ENCODE measurements around the gene TRPM3. TPM values are rescaled to one million over a fixed set of nuclear protein-coding genes. Genes with fewer than 3 reads are reported as not detected.

The TRPM3 gene
- total and polyA plus RNA-seq, 4 experiments from 2014 or later, result not detected

DNA sequence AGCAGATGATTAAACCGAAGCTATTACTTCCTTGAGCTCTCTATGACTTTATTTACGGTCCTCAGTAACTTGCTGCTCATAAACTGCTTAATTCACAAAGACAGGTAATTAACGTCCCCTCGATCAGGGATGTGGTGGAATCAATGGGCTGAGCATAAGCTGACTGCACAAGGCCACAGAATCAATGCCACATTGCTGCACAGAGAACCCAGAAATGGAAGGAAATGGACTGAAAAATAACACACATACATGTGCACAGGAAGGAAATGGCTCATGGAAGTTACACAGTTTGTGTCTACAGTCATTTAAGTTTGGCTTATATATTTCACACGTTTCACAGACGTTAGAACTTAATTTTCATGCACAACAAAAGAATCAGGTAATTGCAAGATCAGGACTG lies 588.7 kb downstream of the TRPM3 start:
- Mint-ChIP-seq H3K4me1 (peaks cover 4 to 9% (median 5%) of the 10 kb centered on the region in 4 donors), H3K27me3 (no peaks in the 10 kb centered on the region), H3K9me3 (no peaks in the 10 kb centered on the region), H3K4me3 (no peak overlapping the region), H3K27ac (no peak overlapping the region), H3K36me3 (peaks cover 0 to 3% of the 10 kb centered on the region in 2 donors)
- no peaks in the 10 kb centered on the region for H3K9me3 ChIP-seq (ENCODE audit: control insufficient read depth in 1 of 2, low read length in 2 of 2)
- H3K4me1 ChIP-seq (ENCODE audit: insufficient read depth, low read length), result no peaks in the 10 kb centered on the region
- no peaks in the 10 kb centered on the region for H3K27me3 ChIP-seq (ENCODE audit: insufficient read depth, low read length)
- CTCF ChIA-PET (ENCODE audit: partially characterized antibody), result interaction anchor here (1.3 kb wide), 1 partner anchor 70 kb away, joined by 4 read pairs; no protein-coding TSS in a partner anchor
- no peak for DNase-seq
- POLR2A ChIA-PET (ENCODE audit: partially characterized antibody), result no interaction called here
- H3K27ac ChIP-seq (ENCODE audit: low read depth, low read length), result no peak overlapping the region
- no peaks in the 10 kb centered on the region for H3K36me3 ChIP-seq (ENCODE audit: insufficient read depth, low read length)
- no peak overlapping the region for H3K4me3 ChIP-seq (ENCODE audit: low read length in 2 of 2)
- intact Hi-C loops (cut with micrococcal nuclease), result no loop called here

DNA sequence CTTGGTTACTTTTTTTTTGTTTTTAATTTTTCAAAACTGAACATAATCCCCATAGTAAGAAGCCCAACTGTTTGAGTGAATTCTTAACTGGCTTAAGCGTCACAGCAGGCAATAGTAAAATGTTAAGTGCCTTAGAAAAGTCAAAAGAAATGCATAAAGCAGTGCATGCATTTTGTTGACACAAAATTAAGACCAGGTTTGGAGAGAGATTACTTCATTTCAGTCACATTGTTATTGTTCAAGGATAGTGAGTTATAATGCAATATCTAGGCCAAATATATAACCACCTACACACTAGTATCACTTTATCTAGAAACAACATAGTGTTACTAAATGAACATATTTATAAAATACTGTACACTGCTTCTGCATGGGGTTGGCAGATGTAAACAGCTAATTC lies 590.1 kb downstream of the TRPM3 start:
- H3K4me1 ChIP-seq (ENCODE audit: insufficient read depth, low read length), result no peaks in the 10 kb centered on the region
- peaks cover 4 to 9% (median 5%) of the 10 kb centered on the region in 4 donors for H3K4me1 Mint-ChIP-seq
- ChIA-PET POLR2A (ENCODE audit: partially characterized antibody) (no interaction called here), CTCF (ENCODE audit: partially characterized antibody) (no interaction called here)
- H3K27me3 Mint-ChIP-seq, result peaks cover 0 to 1% of the 10 kb centered on the region in 2 donors
- H3K4me3 Mint-ChIP-seq, result no peak overlapping the region
- no peaks in the 10 kb centered on the region for H3K9me3 Mint-ChIP-seq
- H3K27me3 ChIP-seq (ENCODE audit: insufficient read depth, low read length), result no peaks in the 10 kb centered on the region
- H3K9me3 ChIP-seq (ENCODE audit: control insufficient read depth in 1 of 2, low read length in 2 of 2), result no peaks in the 10 kb centered on the region
- H3K4me3 ChIP-seq (ENCODE audit: low read length in 2 of 2), result no peak overlapping the region
- no peak overlapping the region for H3K27ac Mint-ChIP-seq
- DNase-seq, result no peak
- H3K27ac ChIP-seq (ENCODE audit: low read depth, low read length), result no peak overlapping the region
- peaks cover 0 to 3% of the 10 kb centered on the region in 2 donors for H3K36me3 Mint-ChIP-seq
- intact Hi-C loops (cut with micrococcal nuclease), result no loop called here
- no peaks in the 10 kb centered on the region for H3K36me3 ChIP-seq (ENCODE audit: insufficient read depth, low read length)

DNA sequence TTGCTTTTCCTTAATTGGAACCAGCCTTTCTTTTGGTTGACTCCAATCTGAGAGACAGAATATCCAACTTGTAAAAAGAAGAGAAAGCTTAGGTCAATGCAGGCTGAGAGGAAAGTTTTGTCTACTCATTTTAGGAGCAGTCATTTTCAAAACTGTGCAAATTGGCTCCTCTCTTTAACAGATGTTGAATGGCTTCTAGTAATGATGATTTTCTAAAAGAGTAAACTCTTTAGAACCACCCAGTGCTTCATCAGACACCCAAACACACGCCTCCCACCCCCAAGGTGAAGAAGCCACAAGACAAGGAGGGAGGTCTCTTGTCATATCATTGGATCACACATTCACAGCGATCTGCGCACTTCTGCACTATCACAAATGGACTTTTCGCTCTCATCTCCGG lies 590.7 kb downstream of the TRPM3 start:
- no peaks in the 10 kb centered on the region for H3K9me3 Mint-ChIP-seq
- H3K4me3 Mint-ChIP-seq, result no peak overlapping the region
- Histone ChIP-seq H3K9me3 (ENCODE audit: control insufficient read depth in 1 of 2, low read length in 2 of 2) (no peaks in the 10 kb centered on the region), H3K27ac (ENCODE audit: low read depth, low read length) (no peak overlapping the region), H3K4me1 (ENCODE audit: insufficient read depth, low read length) (no peaks in the 10 kb centered on the region), H3K36me3 (ENCODE audit: insufficient read depth, low read length) (no peaks in the 10 kb centered on the region), H3K4me3 (ENCODE audit: low read length in 2 of 2) (no peak overlapping the region), H3K27me3 (ENCODE audit: insufficient read depth, low read length) (no peaks in the 10 kb centered on the region)
- no peak for DNase-seq
- intact Hi-C loops (cut with micrococcal nuclease), result no loop called here
- peaks cover 4 to 9% (median 5%) of the 10 kb centered on the region in 4 donors for H3K4me1 Mint-ChIP-seq
- ChIA-PET POLR2A (ENCODE audit: partially characterized antibody) (no interaction called here), CTCF (ENCODE audit: partially characterized antibody) (no interaction called here)
- peaks cover 0 to 1% of the 10 kb centered on the region in 2 donors for H3K27me3 Mint-ChIP-seq
- peaks cover 1 to 3% of the 10 kb centered on the region in 2 donors for H3K36me3 Mint-ChIP-seq
- no peak overlapping the region for H3K27ac Mint-ChIP-seq

DNA sequence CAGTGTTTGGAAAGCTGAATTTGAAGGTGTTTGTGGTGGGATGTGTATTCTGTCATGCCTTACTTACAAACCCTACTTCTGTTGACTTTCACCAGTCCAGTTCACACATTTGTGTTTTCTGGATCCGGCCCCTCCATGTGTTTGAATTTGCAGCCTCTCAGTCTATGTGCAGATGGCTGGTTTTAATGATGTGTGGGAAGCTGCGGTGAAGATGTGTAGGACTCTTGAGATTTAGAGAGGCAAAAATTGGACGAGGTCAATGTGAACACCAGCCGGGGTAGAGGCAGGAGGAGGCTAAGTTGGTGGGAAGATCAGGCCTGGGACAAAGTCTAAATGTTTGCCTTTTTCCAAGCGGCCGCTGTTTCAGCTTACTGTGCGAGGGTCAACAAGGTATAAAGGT lies 591.6 kb downstream of the TRPM3 start:
- no peaks in the 10 kb centered on the region for H3K36me3 ChIP-seq (ENCODE audit: insufficient read depth, low read length)
- no peak overlapping the region for H3K27ac ChIP-seq (ENCODE audit: low read depth, low read length)
- intact Hi-C loops (cut with micrococcal nuclease), result no loop called here
- ChIA-PET CTCF (ENCODE audit: partially characterized antibody) (no interaction called here), POLR2A (ENCODE audit: partially characterized antibody) (no interaction called here)
- no peaks in the 10 kb centered on the region for H3K27me3 ChIP-seq (ENCODE audit: insufficient read depth, low read length)
- Mint-ChIP-seq H3K9me3 (peaks cover 2 to 8% (median 6%) of the 10 kb centered on the region in 8 donors), H3K4me1 (peaks cover 4 to 9% (median 5%) of the 10 kb centered on the region in 4 donors), H3K36me3 (peaks cover 2 to 7% of the 10 kb centered on the region in 2 donors), H3K27ac (no peak overlapping the region), H3K4me3 (no peak overlapping the region), H3K27me3 (peaks cover 0 to 1% of the 10 kb centered on the region in 2 donors)
- no peak for DNase-seq
- H3K9me3 ChIP-seq (ENCODE audit: control insufficient read depth in 1 of 2, low read length in 2 of 2), result no peaks in the 10 kb centered on the region
- no peaks in the 10 kb centered on the region for H3K4me1 ChIP-seq (ENCODE audit: insufficient read depth, low read length)
- H3K4me3 ChIP-seq (ENCODE audit: low read length in 2 of 2), result no peak overlapping the region

DNA sequence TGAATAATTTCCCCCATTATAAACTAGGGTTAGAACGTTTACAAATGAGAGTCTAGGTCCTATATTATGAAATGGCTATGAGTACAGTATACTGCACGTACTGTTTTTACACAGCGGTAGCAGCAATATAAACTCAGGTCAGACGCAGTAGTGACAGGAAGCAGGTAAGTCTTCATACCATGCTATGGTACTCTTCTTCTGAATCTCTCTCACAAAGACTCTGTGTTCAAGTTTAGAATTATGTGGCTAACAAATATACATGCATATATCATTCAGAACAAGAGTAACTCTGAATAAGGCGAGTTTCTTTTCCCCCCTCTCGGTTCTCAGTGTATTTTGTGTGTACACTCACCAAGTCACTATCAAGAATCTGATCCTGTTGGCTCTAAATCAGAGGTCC lies 592.0 kb downstream of the TRPM3 start:
- peaks cover 4 to 9% (median 5%) of the 10 kb centered on the region in 4 donors for H3K4me1 Mint-ChIP-seq
- H3K9me3 Mint-ChIP-seq, result peaks cover 2 to 13% (median 9%) of the 10 kb centered on the region in 8 donors
- H3K36me3 Mint-ChIP-seq, result peaks cover 2 to 11% of the 10 kb centered on the region in 2 donors
- H3K4me1 ChIP-seq (ENCODE audit: insufficient read depth, low read length), result no peaks in the 10 kb centered on the region
- CTCF ChIA-PET (ENCODE audit: partially characterized antibody), result no interaction called here
- intact Hi-C loops (cut with micrococcal nuclease), result no loop called here
- H3K36me3 ChIP-seq (ENCODE audit: insufficient read depth, low read length), result no peaks in the 10 kb centered on the region
- H3K27ac ChIP-seq (ENCODE audit: low read depth, low read length), result no peak overlapping the region
- H3K27me3 Mint-ChIP-seq, result peaks cover 0 to 1% of the 10 kb centered on the region in 2 donors
- H3K4me3 ChIP-seq (ENCODE audit: low read length in 2 of 2), result no peak overlapping the region
- no peak overlapping the region for H3K27ac Mint-ChIP-seq
- H3K27me3 ChIP-seq (ENCODE audit: insufficient read depth, low read length), result no peaks in the 10 kb centered on the region
- no peak for DNase-seq
- no peak overlapping the region for H3K4me3 Mint-ChIP-seq
- no peaks in the 10 kb centered on the region for H3K9me3 ChIP-seq (ENCODE audit: control insufficient read depth in 1 of 2, low read length in 2 of 2)
- POLR2A ChIA-PET (ENCODE audit: partially characterized antibody), result no interaction called here

DNA sequence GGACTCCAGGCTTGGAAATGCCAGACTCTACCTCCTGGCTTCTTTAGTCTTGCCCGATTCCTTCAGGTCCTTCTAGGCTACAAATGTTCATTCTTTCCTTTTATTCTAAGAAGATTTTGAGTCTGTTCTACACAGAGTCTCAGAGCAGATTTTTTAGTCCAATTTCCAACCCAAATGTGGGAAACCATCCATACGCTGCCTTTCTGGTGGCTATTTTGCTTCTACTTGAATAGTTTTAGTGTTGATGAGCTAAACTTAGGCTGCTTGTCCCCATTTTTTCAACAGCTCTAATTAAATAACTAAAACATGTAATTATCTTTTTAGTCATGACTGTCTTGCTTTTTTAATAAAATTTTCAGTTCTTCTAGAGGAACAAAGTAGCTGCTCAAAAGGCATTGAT lies 594.5 kb downstream of the TRPM3 start:
- H3K27me3 Mint-ChIP-seq, result peaks cover 0 to 1% of the 10 kb centered on the region in 2 donors
- no peak overlapping the region for H3K27ac Mint-ChIP-seq
- intact Hi-C loops (cut with micrococcal nuclease), result no loop called here
- H3K4me1 Mint-ChIP-seq, result no peaks in the 10 kb centered on the region
- POLR2A ChIA-PET (ENCODE audit: partially characterized antibody), result no interaction called here
- Histone ChIP-seq H3K9me3 (ENCODE audit: control insufficient read depth in 1 of 2, low read length in 2 of 2) (no peaks in the 10 kb centered on the region), H3K27me3 (ENCODE audit: insufficient read depth, low read length) (no peaks in the 10 kb centered on the region), H3K27ac (ENCODE audit: low read depth, low read length) (no peak overlapping the region), H3K36me3 (ENCODE audit: insufficient read depth, low read length) (no peaks in the 10 kb centered on the region), H3K4me1 (ENCODE audit: insufficient read depth, low read length) (no peaks in the 10 kb centered on the region), H3K4me3 (ENCODE audit: low read length in 2 of 2) (no peak overlapping the region)
- peaks cover 3 to 27% (median 14%) of the 10 kb centered on the region in 8 donors for H3K9me3 Mint-ChIP-seq
- H3K36me3 Mint-ChIP-seq, result peaks cover 2 to 14% of the 10 kb centered on the region in 2 donors
- no peak for DNase-seq
- H3K4me3 Mint-ChIP-seq, result no peak overlapping the region
- CTCF ChIA-PET (ENCODE audit: partially characterized antibody), result no interaction called here

DNA sequence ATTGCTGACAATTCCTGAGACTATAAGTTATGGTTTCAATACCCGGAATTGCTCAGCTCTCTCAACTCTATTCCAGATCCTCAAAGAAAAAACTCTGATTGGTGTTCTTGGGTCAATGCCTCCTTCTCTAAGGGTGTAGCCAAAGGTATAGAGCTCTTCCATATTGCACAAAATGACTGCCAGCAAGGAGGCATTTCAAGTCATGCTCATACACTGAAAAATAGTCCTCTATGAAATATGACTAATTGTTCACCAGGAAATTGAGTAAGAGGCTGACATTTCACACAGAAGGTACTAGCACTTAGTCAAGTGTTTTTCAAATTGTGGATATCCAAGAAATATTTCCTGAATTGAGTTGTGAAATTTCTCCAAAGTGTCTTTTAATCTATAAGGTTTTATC lies 595.9 kb downstream of the TRPM3 start:
- H3K36me3 Mint-ChIP-seq, result peaks cover 2 to 14% of the 10 kb centered on the region in 2 donors
- H3K27me3 Mint-ChIP-seq, result peaks cover 0 to 1% of the 10 kb centered on the region in 2 donors

More for the DNA sequence above, 595.9 kb downstream of the TRPM3 start:
- Histone ChIP-seq H3K27ac (ENCODE audit: low read depth, low read length) (no peak overlapping the region), H3K9me3 (ENCODE audit: control insufficient read depth in 1 of 2, low read length in 2 of 2) (no peaks in the 10 kb centered on the region), H3K36me3 (ENCODE audit: insufficient read depth, low read length) (no peaks in the 10 kb centered on the region), H3K4me1 (ENCODE audit: insufficient read depth, low read length) (no peaks in the 10 kb centered on the region), H3K27me3 (ENCODE audit: insufficient read depth, low read length) (no peaks in the 10 kb centered on the region), H3K4me3 (ENCODE audit: low read length in 2 of 2) (no peak overlapping the region)
- H3K4me3 Mint-ChIP-seq, result no peak overlapping the region
- H3K27ac Mint-ChIP-seq, result no peak overlapping the region
- H3K9me3 Mint-ChIP-seq, result peaks cover 3 to 27% (median 14%) of the 10 kb centered on the region in 8 donors
- DNase-seq, result no peak
- POLR2A ChIA-PET (ENCODE audit: partially characterized antibody), result no interaction called here
- H3K4me1 Mint-ChIP-seq, result peaks cover 0 to under 1% (median under 1%) of the 10 kb centered on the region in 4 donors
- CTCF ChIA-PET (ENCODE audit: partially characterized antibody), result no interaction called here
- intact Hi-C loops (cut with micrococcal nuclease), result no loop called here
